IPS-18c (cell line): Measurements from ENCODE around the gene PRSS22.

Source experiments
- H3K4me3 ChIP-seq: 2 replicates; pipeline ENCODE4 v1.7.0; 2013; ENCODE audit warnings: low read depth, mild to moderate bottlenecking, low read length, moderate library complexity; ENCODE audit not compliant: insufficient read depth
- H3K9me3 ChIP-seq: one replicate; pipeline ENCODE4 v1.6.1; 2013; ENCODE audit warnings: mild to moderate bottlenecking, low read length, moderate library complexity; ENCODE audit not compliant: control insufficient read depth, insufficient read depth

PRSS22 gene

DNA sequence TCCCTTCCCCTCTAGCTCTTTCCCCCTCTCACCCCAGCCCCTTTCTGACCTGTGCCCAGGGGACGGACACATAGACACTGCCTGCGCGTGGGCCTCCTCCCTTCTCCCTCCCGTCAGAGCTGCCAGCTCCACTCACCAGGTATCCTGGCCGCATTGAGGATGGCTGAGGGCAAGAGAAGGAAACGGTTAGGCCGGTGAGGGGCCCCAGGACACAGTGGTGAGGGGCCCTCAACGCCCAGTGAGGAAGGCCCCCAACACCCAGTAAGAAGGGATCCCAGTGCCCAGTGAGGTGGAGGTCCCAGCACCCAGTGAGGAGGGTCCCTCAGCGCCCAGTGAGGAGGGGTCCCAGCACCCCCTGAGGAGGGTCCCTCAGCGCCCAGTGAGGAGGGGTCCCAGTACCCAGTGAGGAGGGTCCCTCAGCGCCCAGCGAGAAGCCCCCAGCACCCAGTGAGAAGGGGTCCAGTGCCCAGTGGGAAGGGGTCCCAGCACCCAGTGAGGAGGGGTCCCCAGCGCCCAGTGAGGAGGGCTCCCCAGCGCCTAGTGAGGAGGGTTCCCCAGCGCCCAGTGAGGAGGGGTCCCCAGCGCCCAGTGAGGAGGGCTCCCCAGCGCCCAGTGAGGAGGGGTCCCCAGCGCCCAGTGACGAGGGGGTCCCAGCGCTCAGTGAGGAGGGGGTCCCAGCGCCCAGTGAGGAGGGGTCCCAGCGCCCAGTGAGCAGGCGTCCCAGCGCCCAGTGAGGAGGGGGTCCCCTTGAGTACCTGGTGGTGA lies 1.1 kb downstream of the PRSS22 start:
- Histone ChIP-seq H3K9me3 (no peaks in the 10 kb centered on the region), H3K4me3 (no peak overlapping the region)

DNA sequence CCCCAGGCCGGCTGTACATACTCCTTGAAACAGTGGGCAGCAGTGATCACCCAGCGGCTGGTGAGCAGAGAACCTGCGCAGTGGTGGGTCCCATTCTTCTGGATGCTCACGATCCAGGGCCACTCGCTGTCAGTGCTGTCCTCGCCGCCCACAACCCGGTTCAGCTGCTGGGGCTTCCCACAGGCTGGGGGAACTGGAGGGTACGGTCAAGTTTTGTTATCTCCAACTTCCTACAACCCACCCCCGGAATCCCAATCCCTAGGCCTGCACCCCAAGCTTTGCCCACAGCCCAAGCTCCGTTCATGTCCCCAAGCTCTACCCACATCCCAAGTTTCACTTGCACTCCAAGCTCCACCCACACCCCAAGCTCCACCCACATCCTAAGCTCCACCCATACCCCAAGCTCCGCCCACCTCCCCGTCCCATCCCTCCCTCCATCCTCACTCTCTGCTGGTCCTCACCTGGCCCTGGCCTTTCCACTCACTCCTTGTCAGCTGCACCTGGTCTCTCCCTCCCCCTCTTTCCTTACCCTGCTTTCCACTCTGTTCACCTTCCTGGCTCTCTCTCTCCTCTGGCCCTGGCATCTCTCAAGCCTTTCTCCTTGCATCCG lies 1.8 kb downstream of the PRSS22 start:
- no peak overlapping the region for H3K4me3 ChIP-seq
- H3K9me3 ChIP-seq = no peaks in the 10 kb centered on the region

DNA sequence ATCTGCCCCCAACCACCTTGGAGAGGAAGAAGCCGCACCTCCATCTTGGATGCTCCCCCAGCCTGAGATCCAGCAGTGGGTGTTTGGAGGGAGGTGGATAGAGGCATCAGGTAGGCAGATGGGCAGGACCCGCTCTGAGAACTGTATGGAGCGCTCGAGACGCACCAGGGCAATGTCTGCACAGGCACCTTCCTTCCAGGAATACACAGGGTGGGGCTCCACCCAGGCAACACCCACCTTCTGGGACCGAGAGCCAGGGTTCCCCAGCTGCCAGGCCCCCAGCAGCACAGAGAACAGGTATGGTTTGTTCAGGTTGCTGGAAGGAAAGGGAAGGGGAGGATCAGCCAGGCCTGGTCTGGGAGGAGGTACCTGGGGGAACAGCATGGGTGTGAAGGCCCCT lies 2.4 kb downstream of the PRSS22 start:
- no peak overlapping the region for H3K4me3 ChIP-seq
- H3K9me3 ChIP-seq = no peaks in the 10 kb centered on the region

DNA sequence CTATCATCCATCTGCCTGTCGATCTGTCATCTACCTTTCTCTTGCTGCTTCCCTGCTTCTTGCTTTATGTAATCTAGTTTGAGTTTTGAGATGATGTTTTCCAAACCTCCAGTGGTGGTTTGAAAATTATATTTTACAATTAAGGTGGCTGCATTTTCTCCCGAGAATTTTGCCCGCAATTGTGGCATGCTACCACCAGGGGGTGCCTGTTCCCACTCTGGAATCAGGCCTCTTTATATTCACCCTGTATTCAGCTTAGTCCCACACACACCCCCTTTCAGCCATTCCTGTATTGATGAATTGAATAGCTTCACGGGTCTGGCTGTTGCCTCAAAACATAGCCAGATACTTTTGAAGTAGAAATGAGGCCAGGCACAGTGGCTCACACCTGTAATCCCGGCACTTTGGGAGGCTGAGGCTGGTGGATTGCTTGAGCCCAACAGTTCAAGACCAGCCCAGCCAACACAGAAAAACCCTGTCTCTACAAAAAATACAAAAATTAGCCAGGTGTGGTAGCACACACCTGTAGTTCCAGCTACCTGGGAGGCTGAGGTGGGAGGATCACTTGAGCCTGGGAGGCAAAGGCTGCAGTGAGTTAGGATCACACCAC lies 3.2 kb downstream of the PRSS22 start:
- Histone ChIP-seq H3K9me3 (no peaks in the 10 kb centered on the region), H3K4me3 (no peak overlapping the region)

DNA sequence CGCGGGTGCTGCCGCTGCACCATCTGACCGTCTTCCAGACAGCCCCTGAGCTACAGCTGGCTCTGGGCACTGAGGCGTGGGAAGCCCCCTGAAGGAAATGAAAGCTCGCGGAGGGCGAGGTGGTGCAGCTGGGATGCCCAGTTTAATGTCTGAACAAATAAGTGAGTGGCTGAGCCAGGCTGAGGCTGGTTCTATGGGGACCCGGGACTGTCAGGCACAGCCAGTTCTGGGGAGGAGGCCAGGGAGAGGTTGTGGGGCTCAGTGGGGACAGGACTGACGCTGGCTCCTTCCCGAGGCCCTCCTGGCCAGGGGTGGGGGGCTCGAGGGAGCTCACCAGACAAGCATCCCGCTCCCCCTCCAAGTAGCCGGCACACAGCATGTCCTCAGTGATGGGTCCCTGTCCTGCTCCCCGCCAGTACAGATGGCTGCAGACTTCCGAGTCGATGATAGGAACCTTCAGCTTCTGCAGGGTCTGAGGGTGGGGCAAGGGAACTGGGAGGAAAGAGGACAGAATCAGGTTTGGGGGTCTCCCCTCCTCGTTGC lies 4.4 kb downstream of the PRSS22 start:
- H3K9me3 ChIP-seq = no peaks in the 10 kb centered on the region

DNA sequence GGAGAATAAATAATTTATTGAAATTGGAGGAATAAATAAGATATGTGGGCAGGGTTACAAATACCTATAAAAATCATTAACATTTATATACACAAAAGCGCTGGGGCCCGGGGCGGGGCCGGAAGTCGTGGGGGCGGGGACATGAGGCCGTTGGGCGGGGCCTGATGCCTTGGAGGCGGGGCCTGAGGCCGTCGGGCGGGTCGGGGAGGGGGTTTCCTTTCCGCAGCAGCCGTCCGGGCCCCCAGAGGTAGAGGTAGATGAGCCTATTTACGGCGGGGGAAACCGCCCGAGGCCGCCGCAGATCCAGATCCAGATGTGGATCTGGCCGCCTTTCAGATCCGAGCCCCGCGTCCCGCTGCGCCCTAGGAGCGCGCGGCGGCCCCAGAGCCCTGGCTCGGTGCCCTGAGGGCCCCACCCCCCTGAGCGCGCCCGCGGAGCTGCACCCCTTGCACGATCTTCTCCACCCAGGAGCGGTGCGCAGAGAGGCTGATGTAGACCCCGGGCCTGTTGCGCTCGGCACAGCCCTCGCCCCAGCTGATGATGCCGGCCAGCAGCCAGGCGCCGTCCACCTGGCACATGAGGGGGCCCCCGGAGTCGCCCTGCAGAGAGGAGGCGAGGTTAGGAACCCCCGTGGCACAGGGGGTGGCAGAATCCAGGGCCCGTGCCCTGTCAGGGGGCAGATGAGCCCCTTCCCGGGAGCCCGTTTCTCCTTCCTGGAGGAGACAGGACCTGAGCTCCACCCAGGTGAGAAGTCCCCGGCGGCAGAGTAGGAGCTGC lies 5.1 kb downstream of the PRSS22 start:
- Histone ChIP-seq H3K4me3 (no peak overlapping the region), H3K9me3 (no peaks in the 10 kb centered on the region)

More for the DNA sequence above, 4.4 kb downstream of the PRSS22 start:
- no peak overlapping the region for H3K4me3 ChIP-seq

DNA sequence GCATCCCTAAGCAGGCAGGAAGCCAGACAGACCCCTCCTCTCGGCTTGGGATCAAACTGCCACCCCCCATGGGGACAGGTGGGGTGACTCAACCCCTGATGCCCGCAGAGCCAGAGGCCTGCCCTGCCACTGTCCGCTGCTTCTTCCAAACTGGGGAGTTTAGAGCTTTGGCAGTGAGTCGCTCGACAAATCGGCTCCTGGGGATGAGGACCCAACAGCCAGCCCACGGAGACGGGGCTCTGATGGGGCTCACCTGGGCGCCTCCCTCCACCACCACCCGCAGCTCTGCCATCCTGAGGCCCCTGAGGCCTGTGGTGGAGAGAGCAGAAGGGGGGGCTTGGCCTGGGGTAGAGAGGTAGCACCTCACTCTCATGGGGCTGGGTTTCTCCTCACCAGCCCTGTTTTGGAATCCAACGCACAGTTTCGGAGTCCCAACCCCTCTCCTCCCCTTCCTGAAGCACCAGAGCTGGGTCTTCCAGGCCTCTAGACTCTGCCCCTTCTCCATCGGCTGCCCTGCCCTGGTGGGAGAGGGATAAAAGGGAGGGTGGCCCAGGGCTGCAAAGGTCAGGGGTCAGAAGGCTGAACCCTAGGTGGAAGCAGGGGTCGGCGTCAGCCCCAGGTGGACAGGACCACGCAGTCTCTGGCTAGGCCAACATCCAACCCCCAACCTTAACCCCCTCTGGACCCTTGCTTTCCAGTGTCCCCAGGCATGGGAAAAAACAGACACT lies 5.8 kb downstream of the PRSS22 start:
- Histone ChIP-seq H3K4me3 (no peak overlapping the region), H3K9me3 (no peaks in the 10 kb centered on the region)

DNA sequence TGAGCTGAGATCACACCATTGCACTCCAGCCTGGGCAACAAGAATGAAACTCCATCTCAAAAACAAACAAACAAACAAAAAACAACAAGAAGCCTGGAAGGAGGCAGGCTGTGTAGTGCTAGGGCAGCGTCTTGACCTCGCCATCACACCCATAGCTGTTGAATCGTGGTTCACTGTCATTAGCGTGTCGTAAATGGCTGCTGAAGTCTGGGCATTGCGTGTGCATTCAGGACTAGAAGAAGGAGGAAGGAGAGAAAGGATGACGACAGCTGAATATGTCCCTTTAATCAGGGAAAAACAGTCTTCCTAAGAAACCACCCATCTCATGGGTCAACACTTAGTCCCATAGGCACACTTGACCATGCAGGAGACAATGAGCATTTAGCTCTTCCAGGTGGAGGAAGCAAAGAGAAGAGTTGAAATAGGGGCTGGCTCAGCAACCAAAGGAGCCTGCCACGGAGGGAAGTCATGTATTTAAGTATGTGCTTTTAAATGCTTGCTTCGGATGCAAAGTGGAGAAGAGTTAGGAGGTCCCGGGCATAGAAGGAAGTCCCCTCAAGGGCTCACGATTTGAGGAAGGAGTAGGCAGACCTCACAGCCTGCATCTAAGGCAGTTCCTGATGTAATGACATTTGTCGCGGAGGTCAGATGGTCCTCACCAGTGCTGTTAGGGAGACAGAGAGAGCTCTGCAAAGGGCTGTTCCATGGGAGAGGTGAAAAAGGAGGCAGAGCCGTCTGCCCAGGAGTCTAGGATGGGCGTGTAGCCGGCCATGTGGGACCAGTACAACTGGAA lies 8.8 kb downstream of the PRSS22 start:
- no peaks in the 10 kb centered on the region for H3K9me3 ChIP-seq
- no peak overlapping the region for H3K4me3 ChIP-seq

DNA sequence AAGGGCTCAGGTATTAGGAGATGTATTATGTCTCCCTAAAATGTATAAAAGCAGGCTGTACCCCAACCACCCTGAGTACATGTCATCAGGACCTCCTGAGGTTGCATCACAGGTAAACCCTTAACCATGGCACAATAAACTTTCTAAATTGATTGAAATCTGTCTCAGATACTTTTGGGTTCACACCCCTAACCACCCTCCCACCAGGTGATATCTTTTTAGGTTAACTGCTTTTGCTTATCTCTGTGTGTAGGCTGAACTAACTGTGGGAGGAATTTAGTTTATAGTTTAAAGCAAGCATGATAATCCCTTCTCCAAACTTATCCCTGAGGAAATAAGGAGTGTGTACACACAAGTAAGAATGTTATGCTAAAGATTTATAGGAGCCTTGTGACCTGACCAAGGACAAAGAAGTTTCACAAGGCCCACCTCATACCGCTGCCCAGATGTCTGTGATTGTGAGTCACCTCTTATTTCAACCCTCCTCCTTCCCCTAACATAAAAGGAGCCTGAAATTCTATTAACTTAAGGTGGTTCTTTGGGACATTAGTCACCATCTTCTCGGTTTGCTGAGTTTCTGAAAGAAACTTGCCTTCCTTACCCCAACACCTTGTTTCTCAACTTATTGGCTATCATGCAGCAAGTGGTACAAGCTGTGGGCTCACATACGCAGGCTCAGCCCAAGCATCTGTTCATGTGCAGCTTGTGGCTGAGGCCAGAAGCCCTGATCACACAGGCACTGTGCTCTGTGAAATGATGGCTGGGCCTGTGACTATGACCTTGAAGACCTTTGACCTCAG lies 11.3 kb downstream of the PRSS22 start:
- H3K4me3 ChIP-seq = no peak overlapping the region
- peaks cover 2% of the 10 kb centered on the region for H3K9me3 ChIP-seq

DNA sequence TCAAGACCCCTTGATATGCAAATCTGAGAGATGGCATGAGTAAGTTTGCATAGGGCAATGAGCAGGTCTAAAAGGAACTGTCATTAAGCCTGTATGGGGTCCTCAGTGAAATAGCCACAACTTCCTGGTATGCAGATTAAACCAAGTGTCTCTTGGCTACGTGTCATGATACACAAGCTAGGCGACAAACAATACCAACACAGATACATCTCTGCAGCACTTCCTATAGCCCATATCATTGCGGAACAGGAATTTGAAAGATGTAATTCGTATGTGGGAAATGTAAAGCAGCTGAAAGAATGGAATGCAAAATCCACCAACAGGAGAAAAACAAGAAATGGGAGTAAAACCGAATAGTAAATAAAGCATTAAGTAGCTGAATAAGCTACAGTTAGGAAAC lies 12.9 kb downstream of the PRSS22 start:
- H3K4me3 ChIP-seq = no peak overlapping the region
- peaks cover 2% of the 10 kb centered on the region for H3K9me3 ChIP-seq

DNA sequence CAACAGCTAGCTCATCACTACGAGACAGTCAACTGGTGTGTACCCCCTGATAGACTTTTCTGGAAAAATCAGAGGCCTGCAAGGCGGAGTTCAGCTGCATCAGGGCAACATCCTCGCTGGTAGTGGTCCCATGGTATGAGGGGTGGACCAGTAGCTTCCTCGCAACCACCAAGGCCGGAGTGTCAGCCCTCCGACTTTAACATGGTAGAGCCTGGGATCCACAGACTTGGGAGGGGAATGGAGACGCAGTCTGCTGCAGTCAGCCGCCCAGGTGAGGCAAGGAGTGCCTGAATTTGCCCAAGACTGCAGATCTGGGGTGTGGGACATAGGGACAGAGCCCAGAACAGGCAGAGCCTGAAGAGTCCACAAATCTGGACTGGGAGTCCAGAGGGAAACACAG lies 14.4 kb downstream of the PRSS22 start:
- peaks cover 2% of the 10 kb centered on the region for H3K9me3 ChIP-seq
- H3K4me3 ChIP-seq = no peak overlapping the region

DNA sequence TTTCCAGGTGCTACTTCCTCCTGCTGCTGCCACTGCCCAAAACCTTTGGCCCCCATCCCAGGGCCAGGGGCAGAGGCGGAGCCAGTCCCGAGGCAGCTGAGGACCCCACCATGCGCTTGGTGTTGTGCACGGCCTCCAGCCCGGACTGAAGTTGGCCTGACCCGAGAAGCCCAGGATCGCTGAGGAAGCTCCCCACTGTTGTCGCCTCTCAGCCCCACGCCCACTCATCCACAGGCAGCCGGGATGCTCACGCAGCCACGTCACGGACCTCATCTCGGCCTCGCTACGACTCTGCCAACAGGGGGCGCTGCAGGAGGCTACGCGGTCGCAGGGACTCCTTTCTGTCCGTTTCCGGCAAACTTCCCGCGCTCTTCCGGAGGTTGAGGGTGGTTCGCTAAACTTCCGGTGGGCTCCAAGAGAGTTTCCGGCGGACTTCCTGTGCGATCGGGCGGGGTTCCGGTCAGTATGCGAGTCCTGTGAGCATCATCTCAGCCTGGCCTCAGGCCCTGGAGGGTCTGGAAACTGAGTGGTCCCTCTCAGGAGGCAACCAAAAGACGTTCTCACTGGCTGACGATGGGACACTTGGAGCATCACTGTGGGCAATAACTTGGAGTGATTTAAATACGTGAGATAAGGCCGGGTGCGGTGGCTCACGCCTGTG lies 15.5 kb downstream of the PRSS22 start:
- no peak overlapping the region for H3K4me3 ChIP-seq
- peaks cover 2% of the 10 kb centered on the region for H3K9me3 ChIP-seq

DNA sequence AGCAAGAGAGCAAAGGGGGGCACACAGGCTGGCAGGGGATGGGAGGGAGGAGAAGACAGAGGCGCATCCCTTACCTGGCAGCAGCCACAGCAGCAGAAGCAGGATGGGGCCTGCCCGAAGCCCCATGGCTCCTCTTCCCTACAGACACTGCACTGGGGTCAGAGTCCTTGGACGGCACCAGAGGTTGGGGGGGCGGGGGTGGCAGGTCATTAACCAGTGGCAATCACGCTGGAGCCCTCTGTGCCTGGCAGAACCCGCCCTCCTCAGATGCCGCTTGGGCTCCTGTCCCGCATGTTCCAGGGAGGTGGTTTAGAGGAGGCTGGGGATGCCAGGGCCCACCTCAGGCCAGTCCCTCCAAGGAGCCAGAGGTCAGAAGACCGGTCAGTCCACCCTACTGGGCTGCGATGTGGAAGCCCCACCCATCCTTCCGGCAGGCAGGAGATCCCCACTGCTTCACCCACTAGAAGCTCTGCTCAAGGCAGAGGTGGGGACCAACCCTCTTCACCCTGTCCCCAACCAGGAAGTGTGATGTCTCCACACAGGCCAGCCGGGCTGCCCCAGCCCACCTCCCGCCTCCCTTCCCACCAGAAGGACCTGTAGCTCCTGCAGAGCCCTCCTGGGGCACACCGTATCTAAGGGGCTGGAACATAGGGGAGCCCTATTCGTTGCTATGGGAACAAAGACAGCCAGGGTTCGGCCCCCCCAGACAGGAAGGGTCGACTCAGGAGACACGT lies 16.2 kb downstream of the PRSS22 start:
- H3K4me3 ChIP-seq = no peak overlapping the region
- peaks cover 2% of the 10 kb centered on the region for H3K9me3 ChIP-seq

DNA sequence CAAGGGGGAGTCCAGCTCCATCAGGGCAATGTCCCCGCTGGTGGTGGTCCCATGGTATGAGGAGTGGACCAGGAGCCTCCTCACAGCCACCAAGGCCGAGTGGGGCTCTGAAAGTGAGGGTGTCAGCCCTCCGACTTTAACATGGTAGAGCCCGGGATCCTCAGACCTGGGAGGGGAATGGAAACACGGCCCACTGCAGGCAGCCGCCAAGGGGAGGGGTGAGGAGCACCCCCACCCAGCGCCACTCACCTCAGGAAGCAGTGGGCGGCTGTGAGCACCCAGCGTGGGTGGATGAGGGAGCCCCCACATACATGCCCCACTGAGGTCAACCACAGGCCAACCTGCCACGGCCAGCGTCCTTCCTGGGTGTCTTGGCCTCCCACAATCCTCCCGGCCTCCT lies 17.1 kb downstream of the PRSS22 start:
- Histone ChIP-seq H3K9me3 (peaks cover 2% of the 10 kb centered on the region), H3K4me3 (no peak overlapping the region)
